Stimulated activated CD8-positive, alpha-beta memory T cell treated with anti-CD3 and anti-CD28 coated beads, Interleukin-15, amount 100 ng/mL, for 1 hour (primary cell): ENCODE measurements around the gene DIAPH3.

Experiments
- DNase-seq: peaks from one replicate; pipeline ENCODE4 v3.0.0-alpha.2; 2020; ENCODE audit warnings: low read depth

Gene DIAPH3

GRCh38 chr13:59951011-59951410, 212.7 kb downstream of the DIAPH3 start:
- DNase-seq, result no peak

- no peak for DNase-seq
These were observed 213.5 kb downstream of the DIAPH3 start for GRCh38 chr13:59950266-59950665.

- no peak for DNase-seq
These were observed 215.0 kb downstream of the DIAPH3 start for GRCh38 chr13:59948686-59949085.

GRCh38 chr13:59946944-59947343, 216.8 kb downstream of the DIAPH3 start:
- DNase-seq, result no peak

GRCh38 chr13:59931621-59932020, 232.1 kb downstream of the DIAPH3 start:
- no peak for DNase-seq

GRCh38 chr13:59924256-59924655, 239.5 kb downstream of the DIAPH3 start:
- no peak for DNase-seq

GRCh38 chr13:59915252-59915651, 248.5 kb downstream of the DIAPH3 start:
- DNase-seq, result no peak

- no peak for DNase-seq
These were observed 249.2 kb downstream of the DIAPH3 start for GRCh38 chr13:59914556-59914955.

GRCh38 chr13:59906413-59907049, 257.2 kb downstream of the DIAPH3 start:
- no peak for DNase-seq

GRCh38 chr13:59901191-59901590, 262.5 kb downstream of the DIAPH3 start:
- no peak for DNase-seq

- no peak for DNase-seq
These were observed 265.7 kb downstream of the DIAPH3 start for GRCh38 chr13:59898066-59898465.

GRCh38 chr13:59893266-59893665, 270.5 kb downstream of the DIAPH3 start:
- DNase-seq, result no peak

- DNase-seq, result no peak
These were observed 272.7 kb downstream of the DIAPH3 start for GRCh38 chr13:59891053-59891452.

- DNase-seq, result no peak
These were observed 273.7 kb downstream of the DIAPH3 start for GRCh38 chr13:59890054-59890453.

- no peak for DNase-seq
These were observed 275.3 kb downstream of the DIAPH3 start for GRCh38 chr13:59888408-59888807.

- DNase-seq, result no peak
These were observed 278.7 kb downstream of the DIAPH3 start for GRCh38 chr13:59885076-59885475.

GRCh38 chr13:59883885-59884284, 279.8 kb downstream of the DIAPH3 start:
- DNase-seq, result no peak

GRCh38 chr13:59880468-59880867, 283.3 kb downstream of the DIAPH3 start:
- DNase-seq, result no peak

GRCh38 chr13:59879281-59879680, 284.4 kb downstream of the DIAPH3 start:
- DNase-seq, result no peak

- no peak for DNase-seq
These were observed 285.8 kb downstream of the DIAPH3 start for GRCh38 chr13:59877933-59878332.

- DNase-seq, result no peak
These were observed 288.8 kb downstream of the DIAPH3 start for GRCh38 chr13:59874973-59875372.

GRCh38 chr13:59873856-59874255, 289.9 kb downstream of the DIAPH3 start:
- DNase-seq, result no peak

GRCh38 chr13:59873309-59873708, 290.4 kb downstream of the DIAPH3 start:
- DNase-seq, result no peak

GRCh38 chr13:59867867-59868266, 295.9 kb downstream of the DIAPH3 start:
- DNase-seq, result no peak

GRCh38 chr13:59865398-59865797, 298.3 kb downstream of the DIAPH3 start:
- no peak for DNase-seq
